OCI-LY7 (cell line): Measurements from ENCODE around the gene HGFAC. TPM values are rescaled to one million over a fixed set of nuclear protein-coding genes. Genes with fewer than 3 reads are reported as not detected.

Experiments
- BruUV-seq: library from RNA; stranded (reverse); fragments of 400-500 nt; replicated peaks from 2 replicates; lab custom pipeline; 2021; lab: Mats Ljungman, UMichigan
- CTCF ChIA-PET: fragments of 300-600 bp; sonication (Branson Sonifier 250); formaldehyde crosslinking; loops from one replicate; lab custom pipeline; 2022; ENCODE audit warnings: antibody characterized with exemption; ENCODE audit not compliant: unreplicated experiment; lab: Charles Lee
- POLR2A ChIA-PET: fragments of 300-600 bp; sonication (Branson Sonifier 250); formaldehyde crosslinking; loops from one replicate; lab custom pipeline; 2022; ENCODE audit warnings: antibody characterized with exemption; lab: Charles Lee
- DNase-seq: peaks from one replicate; pipeline ENCODE4 v3.0.0-alpha.2; 2015; ENCODE audit warnings: low spot score
- H2AFZ ChIP-seq: fragments of 200-600 bp; sonication (generic), shearing (Covaris generic); 2 replicates; pipeline ENCODE4 v1.6.1; 2014; ENCODE audit warnings: mild to moderate bottlenecking, antibody characterized with exemption, low read length, moderate library complexity
- H3K27ac ChIP-seq: fragments of 200-600 bp; sonication (generic); 2 replicates; pipeline ENCODE4 v1.5.1; 2014; ENCODE audit warnings: mixed run types, low read depth, mild to moderate bottlenecking, moderate library complexity, low read length, inconsistent platforms; ENCODE audit not compliant: poor library complexity, severe bottlenecking
- H3K36me3 ChIP-seq: fragments of 200-600 bp; sonication (generic); 2 replicates; pipeline ENCODE4 v1.6.1; 2014; ENCODE audit warnings: mild to moderate bottlenecking, antibody characterized with exemption, low read length, moderate library complexity, mixed read lengths; ENCODE audit not compliant: insufficient read depth
- H3K4me1 ChIP-seq: fragments of 200-600 bp; sonication (generic); 2 replicates; pipeline ENCODE4 v1.5.1; 2014; ENCODE audit warnings: mild to moderate bottlenecking, low read length; ENCODE audit not compliant: insufficient read depth, poor library complexity, severe bottlenecking
- H3K4me2 ChIP-seq: fragments of 200-600 bp; sonication (generic); 2 replicates; pipeline ENCODE4 v1.6.1; 2014; ENCODE audit warnings: mild to moderate bottlenecking, low read length
- H3K4me3 ChIP-seq: fragments of 200-600 bp; sonication (generic); 2 replicates; pipeline ENCODE4 v1.5.1; 2014; ENCODE audit warnings: mild to moderate bottlenecking, low read depth, low read length; ENCODE audit not compliant: poor library complexity, severe bottlenecking
- H3K79me2 ChIP-seq: fragments of 200-600 bp; sonication (generic); 2 replicates; pipeline ENCODE4 v1.6.1; 2016; ENCODE audit warnings: low read depth, mild to moderate bottlenecking, low read length, moderate library complexity, mixed read lengths; ENCODE audit not compliant: insufficient read depth
- H3K9me2 ChIP-seq: fragments of 200-600 bp; sonication (generic); 2 replicates; pipeline ENCODE4 v1.6.1; 2016; ENCODE audit warnings: mild to moderate bottlenecking, low read length, mixed read lengths; ENCODE audit not compliant: insufficient read depth
- H3K9me3 ChIP-seq: fragments of 200-600 bp; sonication (generic); 2 replicates; pipeline ENCODE4 v1.6.1; 2014; ENCODE audit warnings: mild to moderate bottlenecking, mixed run types, low read length, mixed read lengths
- H4K20me1 ChIP-seq: fragments of 200-600 bp; sonication (generic); 2 replicates; pipeline ENCODE4 v1.6.1; 2014; ENCODE audit warnings: mild to moderate bottlenecking, antibody characterized with exemption, low read length, moderate library complexity, mixed read lengths; ENCODE audit not compliant: insufficient read depth
- CTCF ChIP-seq: fragments of 200-600 bp; sonication (generic); conservative IDR thresholded peaks from 2 replicates; pipeline ENCODE4 v1.5.1; 2014; ENCODE audit warnings: mild to moderate bottlenecking, antibody characterized with exemption, low read length, moderate library complexity, mixed read lengths
- EZH2phosphoT487 ChIP-seq: fragments of 200-600 bp; sonication (generic); IDR thresholded peaks from 2 replicates; pipeline ENCODE4 v1.6.1; 2018; ENCODE audit warnings: low read depth, borderline replicate concordance, mild to moderate bottlenecking, mixed run types, antibody characterized with exemption, low read length, moderate library complexity, mixed read lengths
- intact Hi-C: fragments of 100-400 bp; cut with micrococcal nuclease; formaldehyde crosslinking; loops from one replicate; pipeline ENCODE4 v1.10.0; 2022; ENCODE audit not compliant: unreplicated experiment
- total RNA-seq, 2 experiments: library from RNA; depleted of rRNA in 1 of 2; stranded (reverse); fragments of >200 nt in 1 of 2; shearing (Covaris generic) in 1 of 2; gene quantifications; 2 replicates each; pipeline ENCODE4 v1.2.3, GENCODE V29; 2014 to 2022

Gene HGFAC
- total RNA-seq, 2 experiments from 2014 or later: not detected

DNA sequence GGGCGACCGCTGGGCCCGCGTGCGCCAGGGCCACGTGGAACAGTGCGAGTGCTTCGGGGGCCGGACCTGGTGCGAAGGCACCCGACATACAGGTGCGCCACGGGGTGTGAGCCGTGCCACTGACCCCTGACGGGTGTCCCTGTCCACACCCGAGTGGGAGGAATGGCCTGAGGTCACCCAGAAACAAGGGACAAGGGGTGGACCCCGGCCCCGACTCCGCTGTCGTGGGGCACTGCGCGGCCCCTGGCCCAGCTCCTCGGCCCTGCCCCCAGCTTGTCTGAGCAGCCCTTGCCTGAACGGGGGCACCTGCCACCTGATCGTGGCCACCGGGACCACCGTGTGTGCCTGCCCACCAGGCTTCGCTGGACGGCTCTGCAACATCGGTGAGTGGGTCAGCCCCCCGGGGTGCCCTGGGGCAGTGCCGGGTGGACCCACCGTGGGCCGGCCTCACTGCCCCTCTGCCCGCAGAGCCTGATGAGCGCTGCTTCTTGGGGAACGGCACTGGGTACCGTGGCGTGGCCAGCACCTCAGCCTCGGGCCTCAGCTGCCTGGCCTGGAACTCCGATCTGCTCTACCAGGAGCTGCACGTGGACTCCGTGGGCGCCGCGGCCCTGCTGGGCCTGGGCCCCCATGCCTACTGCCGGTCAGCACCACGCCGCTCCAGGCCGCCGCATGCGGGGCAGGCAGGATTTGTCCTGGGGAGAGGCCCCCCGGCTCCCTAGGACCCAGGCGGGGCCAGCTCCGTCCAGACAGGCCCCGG lies 2.8 kb downstream of the HGFAC start:
- Histone ChIP-seq H3K4me2 (no peak overlapping the region), H2AFZ (no peak overlapping the region), H3K9me2 (no peaks in the 10 kb centered on the region), H3K4me1 (no peaks in the 10 kb centered on the region), H4K20me1 (no peaks in the 10 kb centered on the region), H3K9me3 (no peaks in the 10 kb centered on the region), H3K36me3 (no peaks in the 10 kb centered on the region), H3K27ac (no peak overlapping the region), H3K4me3 (no peak overlapping the region), H3K79me2 (no peaks in the 10 kb centered on the region)
- no peak for TF ChIP-seq EZH2phosphoT487
- no peak for TF ChIP-seq CTCF
- BruUV-seq: no TSS peak
- no peak for DNase-seq
- ChIA-PET POLR2A (no interaction called here), CTCF (no interaction called here)
- intact Hi-C loops: no loop called here

- TF ChIP-seq EZH2phosphoT487 (no peak), CTCF (no peak)
These were observed 3.5 kb downstream of the HGFAC start for GRCh38 chr4:3445111-3445820.

More at GRCh38 chr4:3445111-3445820, 3.5 kb downstream of the HGFAC start:
- H3K4me2 ChIP-seq: no peak overlapping the region
- intact Hi-C loops: no loop called here
- POLR2A ChIA-PET: no interaction called here
- no peaks in the 10 kb centered on the region for H4K20me1 ChIP-seq
- H3K4me1 ChIP-seq: no peaks in the 10 kb centered on the region
- CTCF ChIA-PET: no interaction called here
- no peaks in the 10 kb centered on the region for H3K36me3 ChIP-seq
- H3K79me2 ChIP-seq: no peaks in the 10 kb centered on the region
- no peaks in the 10 kb centered on the region for H3K9me3 ChIP-seq
- H3K27ac ChIP-seq: no peak overlapping the region
- no peak overlapping the region for H3K4me3 ChIP-seq
- H2AFZ ChIP-seq: no peak overlapping the region
- H3K9me2 ChIP-seq: no peaks in the 10 kb centered on the region
- no TSS peak for BruUV-seq
- DNase-seq: no peak
